ENCODE results near the gene SLC25A13. TPM values are rescaled to one million over a fixed set of nuclear protein-coding genes. Genes with fewer than 3 reads are reported as not detected.

Gene SLC25A13
- total and polyA plus RNA-seq, 2 of the 13 experiments (the other 11 are each of a cell fraction or from before 2014, with no cell fraction given) = 36.2 to 84.9 TPM

- TF ChIP-seq ZNF503 (CRISPR knock-in tag; IDR thresholded peaks at IDR 0.05) = 0 out of 2 replicates have a peak, but pooled peaks have one; percentile 13
- no peak for TF ChIP-seq RBFOX2 (IDR thresholded peaks at IDR 0.05; ENCODE audit: low read depth, low read length)
- TF ChIP-seq ELF3 (CRISPR knock-in tag; IDR thresholded peaks at IDR 0.05) = peak; percentile 79
- no peak for TF ChIP-seq CENPX (CRISPR knock-in tag; IDR thresholded peaks at IDR 0.05)
- no peak for TF ChIP-seq ZNF567 (CRISPR knock-in tag; IDR thresholded peaks at IDR 0.05; ENCODE audit: borderline replicate concordance)
- TF ChIP-seq ZNF484 (CRISPR knock-in tag; IDR thresholded peaks at IDR 0.05; ENCODE audit: borderline replicate concordance, low read depth) = no peak
- TF ChIP-seq MYPOP (CRISPR knock-in tag; IDR thresholded peaks at IDR 0.05) = no peak
- no peak for TF ChIP-seq ZNF260 (CRISPR knock-in tag; IDR thresholded peaks at IDR 0.05; ENCODE audit: borderline replicate concordance, low read depth)
- TF ChIP-seq FOXK2 (IDR thresholded peaks at IDR 0.05) = no peak
- TF ChIP-seq ZNF576 (CRISPR knock-in tag; IDR thresholded peaks at IDR 0.05) = no peak
- TF ChIP-seq ZNF430 (CRISPR knock-in tag; IDR thresholded peaks at IDR 0.05) = no peak
- TF ChIP-seq KDM3A (CRISPR knock-in tag; IDR thresholded peaks at IDR 0.05; ENCODE audit: low read depth) = no peak
- no peak for TF ChIP-seq SMYD3 (CRISPR knock-in tag; IDR thresholded peaks at IDR 0.05)
- TF ChIP-seq MEF2D (CRISPR knock-in tag; IDR thresholded peaks at IDR 0.05) = no peak; the same call in 1 of the 2 replicates
- TF ChIP-seq NONO (IDR thresholded peaks at IDR 0.05) = no peak
- no peak for TF ChIP-seq NONO (CRISPR knock-in tag; conservative IDR thresholded peaks at IDR 0.05)
- no peak for TF ChIP-seq JUNB (CRISPR knock-in tag; IDR thresholded peaks at IDR 0.05; ENCODE audit: borderline replicate concordance)
- TF ChIP-seq SAFB2 (CRISPR knock-in tag; IDR thresholded peaks at IDR 0.05; ENCODE audit: borderline replicate concordance, low read depth) = no peak
- no peak for TF ChIP-seq ZNF282 (IDR thresholded peaks at IDR 0.05; ENCODE audit: partially characterized antibody)
- peak; percentile 60; the same call in 1 of the 2 replicates for TF ChIP-seq MAZ (IDR thresholded peaks at IDR 0.05; ENCODE audit: borderline replicate concordance, low read depth, low read length)
- no peak for TF ChIP-seq MAZ (CRISPR knock-in tag; IDR thresholded peaks at IDR 0.05; ENCODE audit: low read depth)
- no peak for TF ChIP-seq ZNF580 (CRISPR knock-in tag; IDR thresholded peaks at IDR 0.05; ENCODE audit: borderline replicate concordance, low read depth)
- no peak for TF ChIP-seq TEAD3 (CRISPR knock-in tag; optimal IDR thresholded peaks at IDR 0.05; ENCODE audit: borderline replicate concordance)
- TF ChIP-seq MIXL1 (CRISPR knock-in tag; IDR thresholded peaks at IDR 0.05) = no peak
- no peak for TF ChIP-seq KLF13 (CRISPR knock-in tag; IDR thresholded peaks at IDR 0.05)
- TF ChIP-seq PREB (CRISPR knock-in tag; IDR thresholded peaks at IDR 0.05) = no peak
These were observed 754 bp downstream of the SLC25A13 start (continued) for GRCh38 chr7:96321031-96321657.
